Gastrocnemius medialis (tissue), 4 donors: ENCODE data around the gene IDI1. TPM values are rescaled to one million over a fixed set of nuclear protein-coding genes. Genes with fewer than 3 reads are reported as not detected.
"Not testable (repeated sequence)": the region's sequence is repeated elsewhere in the genome, so short reads cannot be mapped to it uniquely, and the experiment has no call there.

Source experiments
- ATAC-seq, 2 donors: fragments of 150-250 bp; one replicate each; pipeline ENCODE4 v1.9.1; 2016
- DNase-seq, 2 donors: peaks; one replicate each; pipeline ENCODE4 v3.0.0-alpha.2; 2019
- H3K27ac ChIP-seq, 4 donors: fragments of 200-600 bp; sonication (generic); 1 replicate in 1 of 4; 2 replicates in 3 of 4; pipeline ENCODE4 v1.5.1; 2016 to 2018; ENCODE audit warnings: mild to moderate bottlenecking in 2 of 4, moderate library complexity in 1 of 4
- H3K27me3 ChIP-seq, 3 donors: fragments of 200-600 bp; sonication (generic) in 2 of 3; 1 replicate in 1 of 3; 2 replicates in 2 of 3; pipeline versions ENCODE4 v1.5.1 to v1.6.0; 2016 to 2019; ENCODE audit warnings: mild to moderate bottlenecking in 1 of 3, moderate library complexity in 1 of 3
- H3K36me3 ChIP-seq, 2 donors: fragments of 200-600 bp; sonication (generic) in 1 of 2; one replicate each; pipeline ENCODE4 v1.5.1; 2017 to 2018
- H3K4me1 ChIP-seq, 2 donors: fragments of 200-600 bp; sonication (generic) in 1 of 2; one replicate each; pipeline ENCODE4 v1.5.1; 2016 to 2017; ENCODE audit warnings: mild to moderate bottlenecking in 2 of 2
- H3K4me3 ChIP-seq, 4 donors: fragments of 200-600 bp; sonication (generic) in 3 of 4; 1 replicate in 1 of 4; 2 replicates in 3 of 4; pipeline ENCODE4 v1.5.1; 2016 to 2019; ENCODE audit warnings: mild to moderate bottlenecking in 2 of 4
- H3K9me3 ChIP-seq, 3 donors: fragments of 200-600 bp; sonication (generic) in 2 of 3; 1 replicate in 1 of 3; 2 replicates in 2 of 3; pipeline ENCODE4 v1.5.1; 2016 to 2019
- POLR2A ChIP-seq, 2 donors: fragments of 450-650 bp; IDR thresholded peaks; one replicate each; pipeline ENCODE4 v1.6.1; 2017; ENCODE audit warnings: antibody characterized with exemption in 2 of 2, mild to moderate bottlenecking in 2 of 2, moderate library complexity in 2 of 2
- in situ Hi-C, 4 donors: fragments of 200-750 bp; cut with MboI; loops; one replicate each; pipeline versions ENCODE4 v1.15.0 to v1.8.0; 2017; ENCODE audit warnings: low sequenced_read_pairs in 4 of 4
- intact Hi-C: fragments of 100-400 bp; cut with DNase I; formaldehyde crosslinking; loops from one replicate; pipeline ENCODE4 v1.15.1; 2023; ENCODE audit warnings: low total_unique reads
- total RNA-seq, 4 donors: library from RNA; depleted of rRNA; stranded (reverse); fragments of >200 nt; gene quantifications; one replicate each; pipeline versions ENCODE4 v1.1.0 to v1.2.3, GENCODE V29; 2016
- TF ChIP-seq, protein P1 (sequence below), 5 experiments: fragments of 450-650 bp in 3 of 5; fragments of 200-600 bp in 2 of 5; sonication (generic) in 2 of 5; IDR thresholded peaks in 4 of 5; conservative IDR thresholded peaks in 1 of 5; 1 replicate in 4 of 5; 2 replicates in 1 of 5; pipeline ENCODE4 v1.5.1; 2016 to 2019; ENCODE audit warnings: antibody characterized with exemption in 5 of 5, mild to moderate bottlenecking in 3 of 5, moderate library complexity in 3 of 5

Gene IDI1
- total RNA-seq, 4 donors from 2014 or later = 48.3 to 66.8 (median 66.5) TPM

DNA sequence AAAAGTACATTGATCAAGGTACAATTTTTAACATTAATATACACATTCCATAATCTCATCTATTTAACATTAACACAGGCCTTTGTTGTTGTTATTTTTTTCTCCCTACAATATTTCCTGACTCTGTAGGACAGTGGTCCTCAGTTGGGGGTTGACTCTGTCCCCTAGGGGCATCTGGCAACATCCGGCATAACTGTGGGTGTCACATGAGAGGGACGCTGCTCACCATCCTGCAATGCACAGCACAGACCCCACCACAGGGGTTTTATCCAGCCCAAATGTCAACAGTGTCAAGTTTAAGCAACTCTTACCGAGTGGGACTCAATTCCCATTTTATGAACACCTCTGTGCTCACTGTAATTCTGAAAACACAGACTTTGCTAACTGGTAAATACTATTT lies 8.8 kb downstream of the IDI1 start:
- Histone ChIP-seq H3K27me3 (no peaks in the 10 kb centered on the region), H3K27ac (peak overlapping the region; percentile 23 to 93 (median 92)), H3K4me3 (no peak overlapping the region), H3K36me3 (peaks cover 0 to 38% of the 10 kb centered on the region in 2 donors), H3K4me1 (peaks cover 44 to 51% of the 10 kb centered on the region in 2 donors), H3K9me3 (no peaks in the 10 kb centered on the region)
- ATAC-seq (no peak), DNase-seq (no peak)
- in situ Hi-C loops = no loop called here
- no peak for TF ChIP-seq POLR2A (IDR thresholded peaks at IDR 0.05)
- TF ChIP-seq, protein P1, sequence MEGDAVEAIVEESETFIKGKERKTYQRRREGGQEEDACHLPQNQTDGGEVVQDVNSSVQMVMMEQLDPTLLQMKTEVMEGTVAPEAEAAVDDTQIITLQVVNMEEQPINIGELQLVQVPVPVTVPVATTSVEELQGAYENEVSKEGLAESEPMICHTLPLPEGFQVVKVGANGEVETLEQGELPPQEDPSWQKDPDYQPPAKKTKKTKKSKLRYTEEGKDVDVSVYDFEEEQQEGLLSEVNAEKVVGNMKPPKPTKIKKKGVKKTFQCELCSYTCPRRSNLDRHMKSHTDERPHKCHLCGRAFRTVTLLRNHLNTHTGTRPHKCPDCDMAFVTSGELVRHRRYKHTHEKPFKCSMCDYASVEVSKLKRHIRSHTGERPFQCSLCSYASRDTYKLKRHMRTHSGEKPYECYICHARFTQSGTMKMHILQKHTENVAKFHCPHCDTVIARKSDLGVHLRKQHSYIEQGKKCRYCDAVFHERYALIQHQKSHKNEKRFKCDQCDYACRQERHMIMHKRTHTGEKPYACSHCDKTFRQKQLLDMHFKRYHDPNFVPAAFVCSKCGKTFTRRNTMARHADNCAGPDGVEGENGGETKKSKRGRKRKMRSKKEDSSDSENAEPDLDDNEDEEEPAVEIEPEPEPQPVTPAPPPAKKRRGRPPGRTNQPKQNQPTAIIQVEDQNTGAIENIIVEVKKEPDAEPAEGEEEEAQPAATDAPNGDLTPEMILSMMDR (IDR thresholded peaks at IDR 0.05 in 4 of 5, conservative IDR thresholded peaks at IDR 0.05 in 1 of 5) = no peak
- intact Hi-C loops = loop anchor here (10.0 kb wide), 2 partner anchors 355 to 415 kb away; partner anchors contain the start of gene DIP2C

DNA sequence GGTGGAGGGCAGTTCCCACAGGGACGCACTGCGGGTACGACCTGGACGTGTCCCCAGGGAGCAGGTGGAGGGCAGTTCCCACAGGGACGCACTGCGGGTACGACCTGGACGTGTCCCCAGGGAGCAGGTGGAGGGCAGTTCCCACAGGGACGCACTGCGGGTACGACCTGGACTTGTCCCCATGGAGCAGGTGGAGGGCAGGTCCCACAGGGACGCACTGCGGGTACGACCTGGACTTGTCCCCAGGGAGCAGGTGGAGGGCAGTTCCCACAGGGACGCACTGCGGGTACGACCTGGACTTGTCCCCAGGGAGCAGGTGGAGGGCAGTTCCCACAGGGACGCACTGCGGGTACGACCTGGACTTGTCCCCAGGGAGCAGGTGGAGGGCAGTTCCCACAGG lies 10.2 kb downstream of the IDI1 start:
- ATAC-seq, in situ Hi-C loops, intact Hi-C loops, H3K27me3 ChIP-seq, DNase-seq, H3K9me3 ChIP-seq, H3K4me3 ChIP-seq: not testable (repeated sequence)
- Histone ChIP-seq H3K36me3 (peaks cover 0 to 38% of the 10 kb centered on the region in 2 donors), H3K4me1 (peaks cover 43 to 49% of the 10 kb centered on the region in 2 donors), H3K27ac (peak overlapping the region; percentile 91 to 96 (median 93))

- no peak overlapping the region for H3K4me3 ChIP-seq
- ATAC-seq = no peak
- TF ChIP-seq, protein P1 (IDR thresholded peaks at IDR 0.05 in 4 of 5, conservative IDR thresholded peaks at IDR 0.05 in 1 of 5) = no peak
- TF ChIP-seq POLR2A (IDR thresholded peaks at IDR 0.05) = no peak
- in situ Hi-C loops (no loop called here), intact Hi-C loops (no loop called here)
- no peaks in the 10 kb centered on the region for H3K27me3 ChIP-seq
- no peaks in the 10 kb centered on the region for H3K9me3 ChIP-seq
- H3K4me1 ChIP-seq = peaks cover 39% of the 10 kb centered on the region in 2 donors
- DNase-seq = no peak
- H3K36me3 ChIP-seq = peaks cover 0 to 25% of the 10 kb centered on the region in 2 donors
- peak overlapping the region; percentile 91 to 96 (median 93) for H3K27ac ChIP-seq
Measured at GRCh38 chr10:1037098-1037497, 11.8 kb downstream of the IDI1 start.

GRCh38 chr10:1036341-1036791 lies 12.6 kb downstream of the IDI1 start:
- TF ChIP-seq POLR2A (IDR thresholded peaks at IDR 0.05) = peak in 1 of 2 donors; percentile 22
- TF ChIP-seq, protein P1 (IDR thresholded peaks at IDR 0.05 in 4 of 5, conservative IDR thresholded peaks at IDR 0.05 in 1 of 5) = no peak
- Histone ChIP-seq H3K4me1 (peaks cover 39% of the 10 kb centered on the region in 2 donors), H3K9me3 (no peaks in the 10 kb centered on the region), H3K27me3 (no peaks in the 10 kb centered on the region), H3K36me3 (peaks cover 0 to 18% of the 10 kb centered on the region in 2 donors), H3K4me3 (no peak overlapping the region), H3K27ac (peak overlapping the region; percentile 91 to 96 (median 93))
- peak; percentile 67 to 77 for ATAC-seq
- intact Hi-C loops (no loop called here), in situ Hi-C loops (no loop called here)
- DNase-seq = peak; percentile 82 to 86

DNA sequence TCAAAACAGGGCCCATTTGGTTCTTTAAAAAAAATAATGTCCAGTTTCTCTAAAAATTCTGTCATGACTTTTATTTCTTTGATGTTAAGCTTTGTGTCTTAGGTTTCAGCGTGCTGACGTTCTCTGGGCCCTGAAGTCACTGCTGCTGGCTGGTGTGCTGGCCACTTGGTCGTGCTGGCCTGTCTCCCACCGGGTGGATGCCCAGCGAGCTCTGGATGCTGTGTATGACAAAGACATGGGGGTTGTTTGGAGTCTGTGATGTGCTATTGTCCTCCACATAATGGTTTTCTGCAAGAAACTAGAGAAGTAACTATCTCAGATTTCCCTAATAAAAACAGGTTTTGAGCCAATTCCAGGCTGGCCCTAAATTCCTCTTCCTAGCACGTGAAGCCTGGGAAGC lies 13.7 kb downstream of the IDI1 start:
- peak in 1 of 2 donors; percentile 30 for TF ChIP-seq POLR2A (IDR thresholded peaks at IDR 0.05)
- TF ChIP-seq, protein P1 (IDR thresholded peaks at IDR 0.05 in 4 of 5, conservative IDR thresholded peaks at IDR 0.05 in 1 of 5) = no peak
- intact Hi-C loops = no loop called here
- no peaks in the 10 kb centered on the region for H3K27me3 ChIP-seq
- in situ Hi-C loops = no loop called here
- no peaks in the 10 kb centered on the region for H3K9me3 ChIP-seq
- H3K4me3 ChIP-seq = peak overlapping the region in 2 of 4 donors; percentile 1 to 18
- H3K27ac ChIP-seq = peak overlapping the region; percentile 91 to 96 (median 93)
- ATAC-seq (peak; percentile 45 to 59), DNase-seq (peak; percentile 39 to 80)
- H3K36me3 ChIP-seq = peaks cover 0 to 6% of the 10 kb centered on the region in 2 donors
- peaks cover 39% of the 10 kb centered on the region in 2 donors for H3K4me1 ChIP-seq
